GM13977 (cell line): ENCODE results near the gene ARTN.

ENCODE experiments used
- DNase-seq: peaks from one replicate; pipeline ENCODE4 v3.0.0; 2012; ENCODE audit warnings: low spot score
- in situ Hi-C: fragments of 300-500 bp; cut with MboI; formaldehyde crosslinking; loops from one replicate; pipeline ENCODE4 v1.12.0; 2022; ENCODE audit warnings: low sequenced_read_pairs, low pct_unique_long_range_greater_than_20kb, mixed read lengths, inconsistent platforms; ENCODE audit not compliant: unreplicated experiment
- TF ChIP-seq, protein P1 (sequence below): IDR thresholded peaks from 2 replicates; pipeline ENCODE4 v1.5.1; 2012; ENCODE audit warnings: mild to moderate bottlenecking, control low read depth; ENCODE audit not compliant: insufficient read depth; ENCODE audit errors: extremely low read depth, missing control alignments

ARTN gene

DNA sequence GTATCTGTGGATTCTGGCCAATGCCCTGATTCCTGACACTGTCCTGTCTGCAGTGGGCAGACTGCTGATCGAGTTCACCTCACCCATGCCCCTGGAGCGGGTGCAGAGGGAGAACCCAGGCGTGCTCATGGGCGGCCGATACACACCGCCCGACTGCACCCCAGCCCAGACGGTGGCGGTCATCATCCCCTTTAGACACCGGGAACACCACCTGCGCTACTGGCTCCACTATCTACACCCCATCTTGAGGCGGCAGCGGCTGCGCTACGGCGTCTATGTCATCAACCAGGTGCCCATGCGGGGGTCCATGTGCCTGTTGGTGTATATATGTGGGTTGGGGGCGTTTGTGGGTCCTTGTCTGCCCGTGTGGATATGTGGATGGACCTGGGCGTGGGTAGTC, 48.0 kb downstream of the ARTN start:
- TF ChIP-seq, protein P1, sequence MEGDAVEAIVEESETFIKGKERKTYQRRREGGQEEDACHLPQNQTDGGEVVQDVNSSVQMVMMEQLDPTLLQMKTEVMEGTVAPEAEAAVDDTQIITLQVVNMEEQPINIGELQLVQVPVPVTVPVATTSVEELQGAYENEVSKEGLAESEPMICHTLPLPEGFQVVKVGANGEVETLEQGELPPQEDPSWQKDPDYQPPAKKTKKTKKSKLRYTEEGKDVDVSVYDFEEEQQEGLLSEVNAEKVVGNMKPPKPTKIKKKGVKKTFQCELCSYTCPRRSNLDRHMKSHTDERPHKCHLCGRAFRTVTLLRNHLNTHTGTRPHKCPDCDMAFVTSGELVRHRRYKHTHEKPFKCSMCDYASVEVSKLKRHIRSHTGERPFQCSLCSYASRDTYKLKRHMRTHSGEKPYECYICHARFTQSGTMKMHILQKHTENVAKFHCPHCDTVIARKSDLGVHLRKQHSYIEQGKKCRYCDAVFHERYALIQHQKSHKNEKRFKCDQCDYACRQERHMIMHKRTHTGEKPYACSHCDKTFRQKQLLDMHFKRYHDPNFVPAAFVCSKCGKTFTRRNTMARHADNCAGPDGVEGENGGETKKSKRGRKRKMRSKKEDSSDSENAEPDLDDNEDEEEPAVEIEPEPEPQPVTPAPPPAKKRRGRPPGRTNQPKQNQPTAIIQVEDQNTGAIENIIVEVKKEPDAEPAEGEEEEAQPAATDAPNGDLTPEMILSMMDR = no peak

DNA sequence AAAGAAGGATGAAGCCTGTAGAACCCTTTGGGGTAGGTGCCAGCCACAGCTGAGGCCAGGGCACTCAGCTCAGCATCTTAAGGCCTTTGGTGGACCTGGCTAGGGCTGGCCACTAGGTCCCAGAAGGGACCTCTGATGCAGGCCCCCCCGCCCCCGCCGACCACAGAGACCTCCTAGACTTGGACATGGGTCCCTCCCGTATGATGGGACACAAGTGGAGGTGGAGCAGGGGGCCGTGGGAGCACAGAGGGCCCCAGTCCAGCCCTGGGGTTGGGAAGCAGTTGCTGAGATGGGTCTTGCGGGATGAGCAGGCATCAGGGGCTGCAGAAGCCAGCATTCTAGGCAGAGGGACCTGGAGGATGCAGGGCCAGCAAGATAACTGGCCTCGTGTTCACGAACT, 48.6 kb downstream of the ARTN start:
- in situ Hi-C loops = no loop called here
- TF ChIP-seq, protein P1 = no peak
- no peak for DNase-seq

More for the DNA sequence above, 48.0 kb downstream of the ARTN start:
- DNase-seq = no peak
- in situ Hi-C loops = no loop called here

DNA sequence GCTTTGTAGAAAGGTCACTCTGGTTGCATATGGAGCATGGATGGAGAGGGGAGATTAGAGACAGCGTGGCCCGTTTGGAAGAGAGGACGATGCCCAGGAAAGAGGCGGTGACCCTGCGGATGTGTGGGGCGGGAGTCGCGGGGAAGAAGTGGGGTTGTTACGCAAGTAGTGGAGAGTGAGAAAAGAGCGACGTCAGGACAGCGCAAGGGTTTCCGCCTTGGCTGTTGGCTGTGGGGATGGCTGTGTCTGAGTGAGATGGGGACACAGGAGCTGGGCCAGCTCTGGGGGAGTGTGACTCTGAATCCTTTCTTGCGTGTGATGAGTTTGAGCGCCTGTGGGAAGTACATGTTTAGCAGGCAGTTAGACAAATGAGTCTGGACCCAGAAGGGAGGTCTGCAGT, 49.2 kb downstream of the ARTN start:
- in situ Hi-C loops = no loop called here
- TF ChIP-seq, protein P1 = no peak
- no peak for DNase-seq

DNA sequence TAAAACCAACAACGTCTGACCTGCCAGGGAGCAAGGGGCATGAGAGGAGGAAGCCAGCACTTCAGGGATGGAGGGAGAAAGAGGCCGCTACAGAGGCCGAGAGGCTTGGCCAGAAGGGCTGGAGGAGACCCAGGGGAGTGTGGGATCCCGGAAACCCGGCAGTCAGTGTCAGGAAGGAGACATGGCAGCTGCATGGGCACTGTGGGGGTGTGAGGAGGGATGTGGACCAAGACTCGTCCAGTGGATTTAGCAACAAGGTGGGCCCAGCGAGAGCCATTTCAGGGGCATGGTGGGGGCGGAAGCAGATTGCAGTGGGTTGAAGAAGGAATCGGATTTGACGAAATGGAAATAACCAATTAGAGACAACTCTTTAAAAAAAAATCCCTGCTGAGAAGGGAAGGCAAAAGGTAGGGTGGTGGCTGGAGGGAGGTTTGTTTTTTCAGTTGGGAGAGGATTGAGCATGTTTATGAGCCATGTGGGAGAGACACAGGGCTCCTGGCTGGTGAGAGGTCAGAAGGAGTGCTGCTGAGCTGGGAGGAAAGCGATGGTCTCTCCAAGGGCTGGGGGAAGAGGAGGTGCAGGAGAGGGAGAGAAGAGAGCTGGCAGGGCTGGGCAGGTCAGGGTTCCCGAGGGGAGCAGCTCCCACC, 49.8 kb downstream of the ARTN start:
- TF ChIP-seq, protein P1 = no peak
- DNase-seq = no peak
- in situ Hi-C loops = no loop called here

DNA sequence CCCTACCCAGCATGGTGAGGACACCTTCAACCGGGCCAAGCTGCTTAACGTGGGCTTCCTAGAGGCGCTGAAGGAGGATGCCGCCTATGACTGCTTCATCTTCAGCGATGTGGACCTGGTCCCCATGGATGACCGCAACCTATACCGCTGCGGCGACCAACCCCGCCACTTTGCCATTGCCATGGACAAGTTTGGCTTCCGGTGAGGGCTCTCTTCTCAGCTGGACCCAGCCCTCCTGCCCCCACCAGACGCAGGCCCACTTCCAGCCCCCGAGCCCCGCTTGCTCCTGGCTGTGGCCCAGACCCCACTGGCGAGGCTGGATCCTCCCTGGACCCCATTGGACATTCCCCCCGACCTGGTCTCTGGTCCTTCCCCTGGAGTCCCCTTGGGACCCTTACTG, 51.3 kb downstream of the ARTN start:
- TF ChIP-seq, protein P1 = no peak
- no peak for DNase-seq
- in situ Hi-C loops = no loop called here

DNA sequence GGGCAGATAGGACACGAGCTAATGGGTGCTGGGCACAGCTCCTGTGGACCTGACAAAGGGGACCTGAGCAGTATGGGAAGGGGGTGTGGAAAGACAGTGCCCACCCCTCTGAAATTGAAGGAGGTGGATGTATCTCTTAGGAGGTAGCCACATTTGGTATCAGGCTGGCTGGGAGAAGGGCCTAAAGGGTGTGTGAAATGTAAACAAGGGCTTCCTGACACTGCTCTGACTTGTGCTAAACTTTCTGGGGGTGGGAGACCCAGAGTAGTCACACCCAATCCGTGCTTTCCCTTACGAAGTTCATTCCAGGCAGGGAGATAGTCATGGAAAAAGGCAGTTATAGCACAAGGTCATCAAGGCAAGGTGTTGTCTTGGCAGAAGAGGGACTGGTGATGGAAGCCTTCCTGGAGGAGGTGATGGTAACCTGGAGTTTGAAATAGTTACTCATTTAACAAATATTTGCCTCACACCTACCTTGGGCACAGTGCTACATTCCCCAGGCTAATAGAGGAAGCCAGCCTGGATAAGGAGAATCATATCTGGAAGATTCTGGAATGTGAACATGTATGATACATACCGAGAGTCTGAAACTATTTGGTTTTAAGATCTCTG, 52.5 kb downstream of the ARTN start:
- TF ChIP-seq, protein P1 = no peak
- DNase-seq = no peak
- in situ Hi-C loops = no loop called here
